ENCODE results near the gene TNFRSF4.
"Not testable (repeated sequence)": the region's sequence is repeated elsewhere in the genome, so short reads cannot be mapped to it uniquely, and the experiment has no call there.

TNFRSF4 gene

GRCh38 chr1:1213345-1214265 is at the start of gene TNFRSF4:
Gene TNFRSF4, minus strand, starts transcription at chr1:1214153. Its CDS starts 26 bp downstream, at chr1:1214127.
- DNase-seq (ENCODE audit: low read depth in 2 of 2) = peak in 1 of 2 donors; percentile 51

- DNase-seq (ENCODE audit: low read depth in 2 of 2) = no peak
These were observed 48.8 kb upstream of the TNFRSF4 start for GRCh38 chr1:1262758-1263157.

GRCh38 chr1:1262071-1262470 is 48.1 kb upstream of the TNFRSF4 start:
- no peak for DNase-seq (ENCODE audit: low read depth in 2 of 2)

GRCh38 chr1:1260843-1261560 is 47.0 kb upstream of the TNFRSF4 start:
- DNase-seq (ENCODE audit: low read depth in 2 of 2) = no peak

GRCh38 chr1:1259951-1260600 is 46.1 kb upstream of the TNFRSF4 start:
- DNase-seq (ENCODE audit: low read depth in 2 of 2) = no peak

- no peak for DNase-seq (ENCODE audit: low read depth in 2 of 2)
These were observed 45.6 kb upstream of the TNFRSF4 start for GRCh38 chr1:1259540-1259939.

GRCh38 chr1:1259119-1259488 is 45.2 kb upstream of the TNFRSF4 start:
- no peak for DNase-seq (ENCODE audit: low read depth in 2 of 2)

GRCh38 chr1:1256956-1257871 is 43.3 kb upstream of the TNFRSF4 start:
- DNase-seq (ENCODE audit: low read depth in 2 of 2) = no peak

GRCh38 chr1:1255611-1256010 is 41.7 kb upstream of the TNFRSF4 start:
- no peak for DNase-seq (ENCODE audit: low read depth in 2 of 2)

- no peak for DNase-seq (ENCODE audit: low read depth in 2 of 2)
These were observed 41.1 kb upstream of the TNFRSF4 start for GRCh38 chr1:1255078-1255477.

- no peak for DNase-seq (ENCODE audit: low read depth in 2 of 2)
These were observed 40.7 kb upstream of the TNFRSF4 start for GRCh38 chr1:1254667-1254998.

- DNase-seq (ENCODE audit: low read depth in 2 of 2) = no peak
These were observed 40.2 kb upstream of the TNFRSF4 start for GRCh38 chr1:1253972-1254666.

- no peak for DNase-seq (ENCODE audit: low read depth in 2 of 2)
These were observed 39.4 kb upstream of the TNFRSF4 start for GRCh38 chr1:1253314-1253713.

- DNase-seq (ENCODE audit: low read depth in 2 of 2) = peak; percentile 59 to 79
These were observed 36.9 kb upstream of the TNFRSF4 start for GRCh38 chr1:1250786-1251284.

GRCh38 chr1:1248009-1248913 is 34.3 kb upstream of the TNFRSF4 start:
- not testable (repeated sequence) for DNase-seq (ENCODE audit: low read depth in 2 of 2)

GRCh38 chr1:1247341-1247913 is 33.5 kb upstream of the TNFRSF4 start:
- DNase-seq (ENCODE audit: low read depth in 2 of 2) = no peak

- no peak for DNase-seq (ENCODE audit: low read depth in 2 of 2)
These were observed 32.8 kb upstream of the TNFRSF4 start, which contains the start of gene C1QTNF12 for GRCh38 chr1:1246577-1247340. Gene C1QTNF12, minus strand, starts transcription at chr1:1246722. Its CDS starts 32 bp downstream, at chr1:1246690.

GRCh38 chr1:1245817-1246576 is 32.0 kb upstream of the TNFRSF4 start:
- DNase-seq (ENCODE audit: low read depth in 2 of 2) = no peak
